CD8-positive, alpha-beta memory T cell (primary cell): Measurements from ENCODE around the gene ADAM10. TPM values are rescaled to one million over a fixed set of nuclear protein-coding genes. Genes with fewer than 3 reads are reported as not detected.

Experiments used
- CTCF ChIA-PET: fragments of 350-600 bp; sonication (Branson Sonifier 250); formaldehyde crosslinking; loops from one replicate; lab custom pipeline; 2021; ENCODE audit warnings: antibody characterized with exemption; lab: Charles Lee
- POLR2A ChIA-PET: fragments of 350-600 bp; sonication (Branson Sonifier 250); formaldehyde crosslinking; loops from one replicate; lab custom pipeline; 2021; ENCODE audit warnings: antibody characterized with exemption; lab: Charles Lee
- DNase-seq, 5 donors: peaks; one replicate each; pipeline versions ENCODE4 v3.0.0 to v3.0.0-alpha.2; 2020 to 2022; ENCODE audit warnings: mixed read lengths in 1 of 5
- H3K27ac ChIP-seq: one replicate; pipeline ENCODE4 v1.7.0; 2013; ENCODE audit warnings: low read depth, mild to moderate bottlenecking, low read length, moderate library complexity
- H3K27me3 ChIP-seq: 2 replicates; pipeline ENCODE4 v1.7.0; 2013; ENCODE audit warnings: low read length, mild to moderate bottlenecking; ENCODE audit not compliant: insufficient read depth, poor library complexity, severe bottlenecking
- H3K36me3 ChIP-seq: 2 replicates; pipeline ENCODE4 v1.7.0; 2013; ENCODE audit warnings: mild to moderate bottlenecking, low read length, moderate library complexity; ENCODE audit not compliant: insufficient read depth
- H3K4me1 ChIP-seq: 2 replicates; pipeline ENCODE4 v1.7.0; 2013; ENCODE audit warnings: mild to moderate bottlenecking, low read length, moderate library complexity; ENCODE audit not compliant: insufficient read depth
- H3K4me3 ChIP-seq: 2 replicates; pipeline ENCODE4 v1.7.0; 2013; ENCODE audit warnings: mild to moderate bottlenecking, low read length
- H3K9me3 ChIP-seq: 2 replicates; pipeline ENCODE4 v1.7.0; 2013; ENCODE audit warnings: mild to moderate bottlenecking, low read length
- H3K27ac Mint-ChIP-seq, 8 donors: one replicate each; pipeline ENCODE4 v1.8.0; 2020 to 2021; ENCODE audit warnings: mixed read lengths in 8 of 8, mild to moderate bottlenecking in 6 of 8, inconsistent platforms in 3 of 8, moderate library complexity in 3 of 8
- H3K27me3 Mint-ChIP-seq, 2 donors: one replicate each; pipeline ENCODE4 v1.8.0; 2020 to 2021; ENCODE audit warnings: mixed read lengths in 2 of 2, mild to moderate bottlenecking in 1 of 2, moderate library complexity in 1 of 2
- H3K36me3 Mint-ChIP-seq, 3 donors: one replicate each; pipeline ENCODE4 v1.8.0; 2020 to 2021; ENCODE audit warnings: mixed read lengths in 3 of 3, inconsistent platforms in 1 of 3, mild to moderate bottlenecking in 1 of 3
- H3K4me1 Mint-ChIP-seq, 3 donors: one replicate each; pipeline ENCODE4 v1.8.0; 2020 to 2021; ENCODE audit warnings: mixed read lengths in 3 of 3, inconsistent platforms in 1 of 3, mild to moderate bottlenecking in 1 of 3
- H3K4me3 Mint-ChIP-seq, 7 donors: one replicate each; pipeline ENCODE4 v1.8.0; 2020 to 2021; ENCODE audit warnings: mixed read lengths in 7 of 7, mild to moderate bottlenecking in 6 of 7, moderate library complexity in 4 of 7, inconsistent platforms in 2 of 7
- H3K9me3 Mint-ChIP-seq, 5 donors: one replicate each; pipeline ENCODE4 v1.8.0; 2020 to 2022; ENCODE audit warnings: mixed read lengths in 5 of 5, mild to moderate bottlenecking in 3 of 5, moderate library complexity in 2 of 5, inconsistent platforms in 1 of 5
- polyA plus RNA-seq: library from polyadenylated mRNA; unstranded; fragments of 300-500 nt; fragmentation: Illumina TruSeq; gene quantifications from one replicate; pipeline ENCODE4 v1.2.3, GENCODE V29; 2021
- total RNA-seq, 2 experiments: library from RNA; stranded (reverse); gene quantifications; one replicate each; pipeline ENCODE4 v1.2.3, GENCODE V29; 2021

Gene ADAM10
- total and polyA plus RNA-seq, 3 experiments from 2014 or later: 81.6 to 120 (median 86.6) TPM

GRCh38 chr15:58559904-58560588 is 189.5 kb downstream of the ADAM10 start:
- Histone ChIP-seq H3K9me3 (no peaks in the 10 kb centered on the region), H3K27ac (no peak overlapping the region), H3K4me3 (no peak overlapping the region), H3K36me3 (no peaks in the 10 kb centered on the region), H3K27me3 (no peaks in the 10 kb centered on the region), H3K4me1 (no peaks in the 10 kb centered on the region)
- H3K27ac Mint-ChIP-seq: no peak overlapping the region
- no peak for DNase-seq
- no peak overlapping the region for H3K4me3 Mint-ChIP-seq
- peaks cover 0 to 7% (median 0%) of the 10 kb centered on the region in 3 donors for H3K36me3 Mint-ChIP-seq
- H3K27me3 Mint-ChIP-seq: peaks cover under 1 to 3% of the 10 kb centered on the region in 2 donors
- ChIA-PET CTCF (interaction anchor here (0.9 kb wide), 1 partner anchor 10 kb away, joined by 3 read pairs; no protein-coding TSS in a partner anchor), POLR2A (no interaction called here)
- no peaks in the 10 kb centered on the region for H3K4me1 Mint-ChIP-seq
- no peaks in the 10 kb centered on the region for H3K9me3 Mint-ChIP-seq

GRCh38 chr15:58558777-58559176 is 190.7 kb downstream of the ADAM10 start:
- Histone ChIP-seq H3K36me3 (no peaks in the 10 kb centered on the region), H3K4me3 (no peak overlapping the region), H3K27ac (no peak overlapping the region), H3K27me3 (no peaks in the 10 kb centered on the region), H3K4me1 (no peaks in the 10 kb centered on the region), H3K9me3 (no peaks in the 10 kb centered on the region)
- Mint-ChIP-seq H3K4me1 (peaks cover 0 to under 1% (median 0%) of the 10 kb centered on the region in 3 donors), H3K27me3 (peaks cover 3 to 4% of the 10 kb centered on the region in 2 donors), H3K27ac (no peak overlapping the region), H3K4me3 (no peak overlapping the region), H3K36me3 (peaks cover 0 to 7% (median 0%) of the 10 kb centered on the region in 3 donors), H3K9me3 (no peaks in the 10 kb centered on the region)
- CTCF ChIA-PET: no interaction called here
- DNase-seq: no peak
- POLR2A ChIA-PET: no interaction called here

GRCh38 chr15:58556541-58556940 is 193.0 kb downstream of the ADAM10 start:
- H3K4me1 ChIP-seq: no peaks in the 10 kb centered on the region
- no peak overlapping the region for H3K4me3 ChIP-seq
- ChIA-PET POLR2A (no interaction called here), CTCF (no interaction called here)
- Mint-ChIP-seq H3K27ac (no peak overlapping the region), H3K36me3 (peaks cover 0 to 7% (median 0%) of the 10 kb centered on the region in 3 donors), H3K27me3 (peaks cover 4 to 10% of the 10 kb centered on the region in 2 donors), H3K4me3 (no peak overlapping the region), H3K4me1 (peaks cover 4 to 14% (median 8%) of the 10 kb centered on the region in 3 donors), H3K9me3 (no peaks in the 10 kb centered on the region)
- no peaks in the 10 kb centered on the region for H3K9me3 ChIP-seq
- H3K27ac ChIP-seq: no peak overlapping the region
- no peak for DNase-seq
- no peaks in the 10 kb centered on the region for H3K36me3 ChIP-seq
- no peaks in the 10 kb centered on the region for H3K27me3 ChIP-seq

- Histone ChIP-seq H3K27me3 (no peaks in the 10 kb centered on the region), H3K27ac (no peak overlapping the region), H3K4me3 (no peak overlapping the region), H3K9me3 (no peaks in the 10 kb centered on the region), H3K36me3 (no peaks in the 10 kb centered on the region), H3K4me1 (no peaks in the 10 kb centered on the region)
- H3K27ac Mint-ChIP-seq: no peak overlapping the region
- H3K27me3 Mint-ChIP-seq: peaks cover 10% of the 10 kb centered on the region in 2 donors
- ChIA-PET POLR2A (no interaction called here), CTCF (no interaction called here)
- no peak overlapping the region for H3K4me3 Mint-ChIP-seq
- no peaks in the 10 kb centered on the region for H3K9me3 Mint-ChIP-seq
- H3K36me3 Mint-ChIP-seq: peaks cover 0 to 4% (median 0%) of the 10 kb centered on the region in 3 donors
- no peak for DNase-seq
- H3K4me1 Mint-ChIP-seq: peaks cover 9 to 20% (median 14%) of the 10 kb centered on the region in 3 donors
These were observed 193.5 kb downstream of the ADAM10 start for GRCh38 chr15:58556028-58556361.

GRCh38 chr15:58555162-58556027 is 194.1 kb downstream of the ADAM10 start:
- no peaks in the 10 kb centered on the region for H3K36me3 ChIP-seq
- no peaks in the 10 kb centered on the region for H3K27me3 ChIP-seq
- no peak overlapping the region for H3K27ac ChIP-seq
- POLR2A ChIA-PET: interaction anchor here (0.5 kb wide), 1 partner anchor 311 kb away, joined by 10 read pairs; no protein-coding TSS in a partner anchor
- peaks cover 10 to 11% of the 10 kb centered on the region in 2 donors for H3K27me3 Mint-ChIP-seq
- no peaks in the 10 kb centered on the region for H3K9me3 Mint-ChIP-seq
- peaks cover 9 to 21% (median 15%) of the 10 kb centered on the region in 3 donors for H3K4me1 Mint-ChIP-seq
- CTCF ChIA-PET: no interaction called here
- no peak overlapping the region for H3K4me3 Mint-ChIP-seq
- no peaks in the 10 kb centered on the region for H3K36me3 Mint-ChIP-seq
- no peak for DNase-seq
- H3K4me1 ChIP-seq: no peaks in the 10 kb centered on the region
- H3K27ac Mint-ChIP-seq: no peak overlapping the region
- no peaks in the 10 kb centered on the region for H3K9me3 ChIP-seq
- no peak overlapping the region for H3K4me3 ChIP-seq

- ChIA-PET CTCF (no interaction called here), POLR2A (interaction anchor here (0.5 kb wide), 1 partner anchor 311 kb away, joined by 10 read pairs; no protein-coding TSS in a partner anchor)
- no peaks in the 10 kb centered on the region for H3K4me1 ChIP-seq
- no peak overlapping the region for H3K27ac Mint-ChIP-seq
- no peaks in the 10 kb centered on the region for H3K36me3 Mint-ChIP-seq
- no peaks in the 10 kb centered on the region for H3K36me3 ChIP-seq
- H3K27me3 Mint-ChIP-seq: peaks cover 10 to 11% of the 10 kb centered on the region in 2 donors
- H3K4me1 Mint-ChIP-seq: peaks cover 9 to 21% (median 15%) of the 10 kb centered on the region in 3 donors
- DNase-seq: no peak
- H3K27ac ChIP-seq: no peak overlapping the region
- no peaks in the 10 kb centered on the region for H3K27me3 ChIP-seq
- no peak overlapping the region for H3K4me3 ChIP-seq
- no peak overlapping the region for H3K4me3 Mint-ChIP-seq
- H3K9me3 Mint-ChIP-seq: no peaks in the 10 kb centered on the region
- H3K9me3 ChIP-seq: no peaks in the 10 kb centered on the region
These were observed 194.7 kb downstream of the ADAM10 start for GRCh38 chr15:58554758-58555157.

GRCh38 chr15:58553365-58553918 is 196.1 kb downstream of the ADAM10 start:
- POLR2A ChIA-PET: no interaction called here
- no peaks in the 10 kb centered on the region for H3K27me3 ChIP-seq
- no peaks in the 10 kb centered on the region for H3K9me3 Mint-ChIP-seq
- no peak overlapping the region for H3K27ac ChIP-seq
- peaks cover 9 to 11% of the 10 kb centered on the region in 2 donors for H3K27me3 Mint-ChIP-seq
- H3K4me3 Mint-ChIP-seq: peak overlapping the region in 1 of 7 donors; percentile 36
- H3K36me3 ChIP-seq: no peaks in the 10 kb centered on the region
- no peak overlapping the region for H3K4me3 ChIP-seq
- no peaks in the 10 kb centered on the region for H3K9me3 ChIP-seq
- no peaks in the 10 kb centered on the region for H3K36me3 Mint-ChIP-seq
- H3K27ac Mint-ChIP-seq: peak overlapping the region in 1 of 8 donors; percentile 77
- H3K4me1 ChIP-seq: no peaks in the 10 kb centered on the region
- peaks cover 9 to 21% (median 15%) of the 10 kb centered on the region in 3 donors for H3K4me1 Mint-ChIP-seq
- CTCF ChIA-PET: no interaction called here
- DNase-seq: no peak
